Progenitor cell of endocrine pancreas (in vitro differentiated cells): ENCODE results near the gene ZNF185. TPM values are rescaled to one million over a fixed set of nuclear protein-coding genes. Genes with fewer than 3 reads are reported as not detected.
A peak's percentile ranks its signal among the peaks of the same experiment; 100 is the strongest.

Experiments used
- DNase-seq: peaks from one replicate; pipeline ENCODE4 v3.0.0; 2021; ENCODE audit warnings: low spot score; ENCODE audit not compliant: unreplicated experiment
- H3K27ac Mint-ChIP-seq: 2 replicates; pipeline ENCODE4 v1.8.0; 2021; ENCODE audit warnings: mild to moderate bottlenecking, moderate library complexity, mixed read lengths
- H3K27me3 Mint-ChIP-seq: 2 replicates; pipeline ENCODE4 v1.8.0; 2021; ENCODE audit warnings: mixed read lengths
- H3K36me3 Mint-ChIP-seq: 2 replicates; pipeline ENCODE4 v1.8.0; 2022; ENCODE audit warnings: mixed read lengths; ENCODE audit not compliant: insufficient read depth
- H3K4me1 Mint-ChIP-seq: 2 replicates; pipeline ENCODE4 v1.8.0; 2021; ENCODE audit warnings: low read depth, mixed read lengths
- H3K4me3 Mint-ChIP-seq: 2 replicates; pipeline ENCODE4 v1.8.0; 2021; ENCODE audit warnings: low read depth, mild to moderate bottlenecking, moderate library complexity, mixed read lengths
- H3K9me3 Mint-ChIP-seq: 2 replicates; pipeline ENCODE4 v1.8.0; 2021; ENCODE audit warnings: low read depth, mixed read lengths
- CTCF ChIP-seq: fragments of 200-600 bp; sonication (generic); IDR thresholded peaks from one replicate; pipeline ENCODE4 v1.5.0; 2021; ENCODE audit warnings: antibody characterized with exemption, mild to moderate bottlenecking; ENCODE audit not compliant: unreplicated experiment
- total RNA-seq: library from RNA; stranded (reverse); gene quantifications from 2 replicates; pipeline ENCODE4 v1.2.1, GENCODE V29; 2021

The ZNF185 gene
- total RNA-seq, 1 donor from 2014 or later, result 10.1 TPM

- Mint-ChIP-seq H3K27ac (no peak overlapping the region), H3K4me1 (no peaks in the 10 kb centered on the region), H3K36me3 (peaks cover 17% of the 10 kb centered on the region), H3K4me3 (no peak overlapping the region), H3K9me3 (peaks cover 5% of the 10 kb centered on the region), H3K27me3 (no peaks in the 10 kb centered on the region)
- no peak for DNase-seq
- no peak for TF ChIP-seq CTCF
These were observed 32.5 kb upstream of the ZNF185 start for GRCh38 chrX:152865232-152865920.

GRCh38 chrX:152866386-152866785, 31.5 kb upstream of the ZNF185 start:
- H3K27me3 Mint-ChIP-seq, result no peaks in the 10 kb centered on the region
- H3K4me1 Mint-ChIP-seq, result no peaks in the 10 kb centered on the region
- no peak overlapping the region for H3K4me3 Mint-ChIP-seq
- no peak for TF ChIP-seq CTCF
- no peak overlapping the region for H3K27ac Mint-ChIP-seq
- peaks cover 14% of the 10 kb centered on the region for H3K36me3 Mint-ChIP-seq
- DNase-seq, result no peak
- H3K9me3 Mint-ChIP-seq, result no peaks in the 10 kb centered on the region

GRCh38 chrX:152869972-152870371, 27.9 kb upstream of the ZNF185 start:
- no peak overlapping the region for H3K27ac Mint-ChIP-seq
- no peak for TF ChIP-seq CTCF
- H3K27me3 Mint-ChIP-seq, result no peaks in the 10 kb centered on the region
- H3K4me1 Mint-ChIP-seq, result no peaks in the 10 kb centered on the region
- H3K9me3 Mint-ChIP-seq, result peaks cover 10% of the 10 kb centered on the region
- no peak for DNase-seq
- H3K4me3 Mint-ChIP-seq, result no peak overlapping the region
- H3K36me3 Mint-ChIP-seq, result peaks cover 17% of the 10 kb centered on the region

- H3K9me3 Mint-ChIP-seq, result peaks cover 18% of the 10 kb centered on the region
- H3K27me3 Mint-ChIP-seq, result no peaks in the 10 kb centered on the region
- H3K4me1 Mint-ChIP-seq, result no peaks in the 10 kb centered on the region
- H3K36me3 Mint-ChIP-seq, result peaks cover 17% of the 10 kb centered on the region
- no peak overlapping the region for H3K4me3 Mint-ChIP-seq
- no peak for TF ChIP-seq CTCF
- H3K27ac Mint-ChIP-seq, result no peak overlapping the region
- no peak for DNase-seq
These were observed 26.6 kb upstream of the ZNF185 start for GRCh38 chrX:152871260-152871659.

- no peaks in the 10 kb centered on the region for H3K4me1 Mint-ChIP-seq
- DNase-seq, result no peak
- peak overlapping the region; percentile 56 for H3K27ac Mint-ChIP-seq
- no peak overlapping the region for H3K4me3 Mint-ChIP-seq
- TF ChIP-seq CTCF, result no peak
- H3K9me3 Mint-ChIP-seq, result peaks cover 18% of the 10 kb centered on the region
- H3K36me3 Mint-ChIP-seq, result peaks cover 14% of the 10 kb centered on the region
- H3K27me3 Mint-ChIP-seq, result no peaks in the 10 kb centered on the region
These were observed 25.3 kb upstream of the ZNF185 start for GRCh38 chrX:152872522-152872921.
